ENCODE data around the gene DPP10. TPM values are rescaled to one million over a fixed set of nuclear protein-coding genes. Genes with fewer than 3 reads are reported as not detected.

Gene DPP10
- total RNA-seq, 1 experiment from 2014 or later, result not detected

- no peak for DNase-seq (ENCODE audit: low spot score)
Observed at GRCh38 chr2:114789989-114790388, 347.5 kb downstream of the DPP10 start.

GRCh38 chr2:114797540-114797939 lies 355.1 kb downstream of the DPP10 start:
- no peak for DNase-seq (ENCODE audit: low spot score)

GRCh38 chr2:114797942-114798341 lies 355.5 kb downstream of the DPP10 start:
- DNase-seq (ENCODE audit: low spot score), result no peak

- no peak for DNase-seq (ENCODE audit: low spot score)
Observed at GRCh38 chr2:114800371-114800770, 357.9 kb downstream of the DPP10 start.

GRCh38 chr2:114805195-114805594 lies 362.8 kb downstream of the DPP10 start:
- no peak for DNase-seq (ENCODE audit: low spot score)

GRCh38 chr2:114810092-114810491 lies 367.7 kb downstream of the DPP10 start:
- DNase-seq (ENCODE audit: low spot score), result no peak

GRCh38 chr2:114812261-114812660 lies 369.8 kb downstream of the DPP10 start:
- DNase-seq (ENCODE audit: low spot score), result no peak

GRCh38 chr2:114814355-114814754 lies 371.9 kb downstream of the DPP10 start:
- no peak for DNase-seq (ENCODE audit: low spot score)

- no peak for DNase-seq (ENCODE audit: low spot score)
Observed at GRCh38 chr2:114821055-114821454, 378.6 kb downstream of the DPP10 start.

GRCh38 chr2:114843963-114844362 lies 401.5 kb downstream of the DPP10 start:
- DNase-seq (ENCODE audit: low spot score), result no peak

GRCh38 chr2:114857196-114857595 lies 414.8 kb downstream of the DPP10 start:
- no peak for DNase-seq (ENCODE audit: low spot score)

GRCh38 chr2:114859726-114860510 lies 417.5 kb downstream of the DPP10 start:
- DNase-seq (ENCODE audit: low spot score), result no peak

GRCh38 chr2:114862243-114862642 lies 419.8 kb downstream of the DPP10 start:
- DNase-seq (ENCODE audit: low spot score), result no peak

- DNase-seq (ENCODE audit: low spot score), result no peak
Observed at GRCh38 chr2:114864901-114865300, 422.5 kb downstream of the DPP10 start.

GRCh38 chr2:114880046-114880445 lies 437.6 kb downstream of the DPP10 start:
- DNase-seq (ENCODE audit: low spot score), result no peak

- DNase-seq (ENCODE audit: low spot score), result no peak
Observed at GRCh38 chr2:114919985-114920384, 477.5 kb downstream of the DPP10 start.

GRCh38 chr2:114922076-114922475 lies 479.6 kb downstream of the DPP10 start:
- DNase-seq (ENCODE audit: low spot score), result no peak

- no peak for DNase-seq (ENCODE audit: low spot score)
Observed at GRCh38 chr2:114925296-114926255, 483.1 kb downstream of the DPP10 start.

- DNase-seq (ENCODE audit: low spot score), result no peak
Observed at GRCh38 chr2:114926303-114926702, 483.9 kb downstream of the DPP10 start.

- no peak for DNase-seq (ENCODE audit: low spot score)
Observed at GRCh38 chr2:114929225-114929624, 486.8 kb downstream of the DPP10 start.

GRCh38 chr2:114933671-114934241 lies 491.3 kb downstream of the DPP10 start:
- DNase-seq (ENCODE audit: low spot score), result no peak

GRCh38 chr2:114935031-114935430 lies 492.6 kb downstream of the DPP10 start:
- no peak for DNase-seq (ENCODE audit: low spot score)
